Testis (tissue), 2 donors: ENCODE data around the gene APRT.

Experiments
- CTCF ChIP-seq, 3 experiments: fragments of 450-650 bp in 2 of 3; fragments of 200-600 bp in 1 of 3; sonication (generic) in 1 of 3; IDR thresholded peaks; one replicate each; pipeline ENCODE4 v1.5.1; 2016 to 2019; ENCODE audit warnings: antibody characterized with exemption in 3 of 3, mild to moderate bottlenecking in 2 of 3, moderate library complexity in 1 of 3
- POLR2A ChIP-seq: fragments of 450-650 bp; IDR thresholded peaks from one replicate; pipeline ENCODE4 v1.6.1; 2017; ENCODE audit warnings: antibody characterized with exemption, mild to moderate bottlenecking, moderate library complexity

DNA sequence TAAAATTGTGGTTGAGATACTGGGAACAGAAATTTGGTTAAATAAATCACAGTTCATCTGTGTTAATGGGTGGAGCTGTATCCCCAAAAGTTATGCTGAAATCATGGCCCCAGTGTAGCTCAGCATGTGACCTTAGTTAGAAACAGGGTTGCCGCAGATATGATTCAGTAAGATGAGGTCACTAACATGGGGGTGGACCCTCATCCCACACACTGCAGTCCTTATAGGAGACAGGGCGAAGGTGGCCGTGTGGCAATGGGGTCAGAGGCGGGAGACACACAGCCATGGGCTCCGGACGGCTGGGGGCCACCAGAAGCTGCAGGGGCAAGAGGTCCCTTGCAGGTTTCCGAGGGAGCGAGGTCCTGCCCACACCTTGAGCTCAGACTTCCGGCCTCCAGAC, 34.4 kb upstream of the APRT start:
- no peak for TF ChIP-seq CTCF (IDR thresholded peaks at IDR 0.05)
- TF ChIP-seq POLR2A, result no peak
